Mammary epithelial cell (primary cell): ENCODE results near the gene DTNBP1.

ENCODE experiments used
- CTCF ChIP-seq, 2 donors: IDR thresholded peaks in 1 of 2; conservative IDR thresholded peaks in 1 of 2; 2 replicates each; pipeline ENCODE4 v1.5.1; 2011 to 2012; ENCODE audit warnings: inconsistent platforms in 2 of 2, low read length in 2 of 2, mild to moderate bottlenecking in 2 of 2, control low read depth in 1 of 2, low read depth in 1 of 2; ENCODE audit not compliant: insufficient read depth in 1 of 2; ENCODE audit errors: extremely low read depth in 1 of 2
- EZH2 ChIP-seq: IDR thresholded peaks from 2 replicates; pipeline ENCODE4 v1.6.1; 2012; ENCODE audit warnings: low read length, inconsistent platforms, borderline replicate concordance

- no peak for TF ChIP-seq CTCF (conservative IDR thresholded peaks at IDR 0.05 in 1 of 2, IDR thresholded peaks at IDR 0.05 in 1 of 2; ENCODE audit: extremely low read depth in 1 of 2, insufficient read depth in 1 of 2, low read depth in 1 of 2, low read length in 2 of 2)
- TF ChIP-seq EZH2: no peak
Measured at GRCh38 chr6:15618685-15619084, 44.1 kb downstream of the DTNBP1 start.
